C4-2B (cell line): Measurements from ENCODE around the gene RBMS1.

Experiments used
- ZFX ChIP-seq: fragments of 450-650 bp; IDR thresholded peaks from 2 replicates; pipeline ENCODE4 v1.6.1; 2017
- TF ChIP-seq, protein P1 (sequence below): fragments of 450-650 bp; conservative IDR thresholded peaks from 2 replicates; pipeline ENCODE4 v1.5.1; 2017; ENCODE audit warnings: mild to moderate bottlenecking

DNA sequence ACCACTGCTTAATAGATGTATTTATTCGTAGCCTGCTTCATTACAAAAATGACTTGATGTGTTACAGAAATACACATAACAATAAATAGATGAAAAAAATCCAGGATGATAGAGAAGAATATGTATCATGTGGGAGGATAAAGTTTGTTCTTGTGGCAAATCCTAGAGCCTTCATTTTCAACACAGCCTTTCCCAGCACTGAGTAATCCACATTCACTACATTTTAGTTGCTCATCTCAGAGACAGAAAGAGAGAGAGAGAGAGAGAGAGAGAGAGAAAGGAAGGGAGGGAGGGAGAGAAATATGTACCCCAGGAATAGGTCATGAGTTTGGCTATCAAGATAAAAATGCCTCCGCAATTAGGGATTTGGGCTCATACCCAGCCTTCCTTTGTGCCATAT, 144.3 kb downstream of the RBMS1 start:
- TF ChIP-seq, protein P1, sequence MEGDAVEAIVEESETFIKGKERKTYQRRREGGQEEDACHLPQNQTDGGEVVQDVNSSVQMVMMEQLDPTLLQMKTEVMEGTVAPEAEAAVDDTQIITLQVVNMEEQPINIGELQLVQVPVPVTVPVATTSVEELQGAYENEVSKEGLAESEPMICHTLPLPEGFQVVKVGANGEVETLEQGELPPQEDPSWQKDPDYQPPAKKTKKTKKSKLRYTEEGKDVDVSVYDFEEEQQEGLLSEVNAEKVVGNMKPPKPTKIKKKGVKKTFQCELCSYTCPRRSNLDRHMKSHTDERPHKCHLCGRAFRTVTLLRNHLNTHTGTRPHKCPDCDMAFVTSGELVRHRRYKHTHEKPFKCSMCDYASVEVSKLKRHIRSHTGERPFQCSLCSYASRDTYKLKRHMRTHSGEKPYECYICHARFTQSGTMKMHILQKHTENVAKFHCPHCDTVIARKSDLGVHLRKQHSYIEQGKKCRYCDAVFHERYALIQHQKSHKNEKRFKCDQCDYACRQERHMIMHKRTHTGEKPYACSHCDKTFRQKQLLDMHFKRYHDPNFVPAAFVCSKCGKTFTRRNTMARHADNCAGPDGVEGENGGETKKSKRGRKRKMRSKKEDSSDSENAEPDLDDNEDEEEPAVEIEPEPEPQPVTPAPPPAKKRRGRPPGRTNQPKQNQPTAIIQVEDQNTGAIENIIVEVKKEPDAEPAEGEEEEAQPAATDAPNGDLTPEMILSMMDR = no peak
- TF ChIP-seq ZFX = no peak
